ENCODE data around the gene ALPI. TPM values are rescaled to one million over a fixed set of nuclear protein-coding genes. Genes with fewer than 3 reads are reported as not detected.

Gene ALPI
- total RNA-seq, 4 donors from 2014 or later, result not detected

GRCh38 chr2:232503809-232504323, 47.9 kb downstream of the ALPI start:
- ATAC-seq (ENCODE audit: low FRiP score) (no peak), DNase-seq (ENCODE audit: low spot score) (no peak)
- TF ChIP-seq CTCF (IDR thresholded peaks at IDR 0.05), result no peak

- TF ChIP-seq CTCF (IDR thresholded peaks at IDR 0.05), result no peak
- ATAC-seq (ENCODE audit: low FRiP score), result no peak
- DNase-seq (ENCODE audit: low spot score), result no peak
These were observed 48.5 kb downstream of the ALPI start for GRCh38 chr2:232504438-232504837.

GRCh38 chr2:232505856-232506255, 49.9 kb downstream of the ALPI start:
- ATAC-seq (ENCODE audit: low FRiP score), result no peak

GRCh38 chr2:232506709-232507108, 50.8 kb downstream of the ALPI start:
- DNase-seq (ENCODE audit: low spot score) (no peak), ATAC-seq (ENCODE audit: low FRiP score) (no peak)
- no peak for TF ChIP-seq CTCF (IDR thresholded peaks at IDR 0.05)

More at GRCh38 chr2:232505856-232506255, 49.9 kb downstream of the ALPI start:
- DNase-seq (ENCODE audit: low spot score), result no peak
- no peak for TF ChIP-seq CTCF (IDR thresholded peaks at IDR 0.05)

GRCh38 chr2:232508251-232508650, 52.3 kb downstream of the ALPI start:
- TF ChIP-seq CTCF (IDR thresholded peaks at IDR 0.05), result no peak
- ATAC-seq (ENCODE audit: low FRiP score), result no peak
- no peak for DNase-seq (ENCODE audit: low spot score)

Other genes starting within 250 kb of the ALPI start
- not detected for gene ALPP, start 77.4 kb upstream of the ALPI start, total RNA-seq
- gene ALPG, start 49.3 kb upstream of the ALPI start, total RNA-seq, result not detected
- gene ECEL1, start 31.7 kb downstream of the ALPI start, total RNA-seq, result 1 to 10 TPM in 2 of 4 donors, under 1 TPM in 1, not detected in 1; 0.19 to 1.1 (median 1.0) TPM
- gene PRSS56, start 64.2 kb downstream of the ALPI start, total RNA-seq, result not detected
- gene CHRND, start 70.0 kb downstream of the ALPI start, total RNA-seq, result not detected
- gene CHRNG, start 83.5 kb downstream of the ALPI start, total RNA-seq, result not detected
- 1 to 10 TPM; 1.5 to 3.8 (median 2.4) TPM for gene TIGD1, start 94.4 kb downstream of the ALPI start, total RNA-seq
- 10 to 100 TPM; 32.2 to 45.4 (median 37.8) TPM for gene EIF4E2, start 94.5 kb downstream of the ALPI start, total RNA-seq
- gene EFHD1, start 177.5 kb downstream of the ALPI start, total RNA-seq, result 10 to 100 TPM in 3 of 4 donors, 1 to 10 TPM in 1; 9.6 to 44.1 (median 18.1) TPM
- 10 to 100 TPM; 63.9 to 80.2 (median 72.2) TPM for gene GIGYF2, start 241.2 kb downstream of the ALPI start, total RNA-seq